Measurements from ENCODE around the gene ASCC1. TPM values are rescaled to one million over a fixed set of nuclear protein-coding genes. Genes with fewer than 3 reads are reported as not detected.

ASCC1 gene
- polyA plus RNA-seq, 1 donor (not counting 4 experiments of a cell fraction or from before 2014, with no cell fraction given): 32.9 TPM

- Histone ChIP-seq H3K4me3 (ENCODE audit: control insufficient read depth in 2 of 3, extremely low read depth in 1 of 3, insufficient read depth in 2 of 3, low read depth in 1 of 3, low read length in 3 of 3) (no peak overlapping the region), H3K9me3 (ENCODE audit: control insufficient read depth, low read depth, low read length) (no peaks in the 10 kb centered on the region), H3K4me1 (ENCODE audit: control insufficient read depth, extremely low read depth, insufficient read depth, low read length) (no peaks in the 10 kb centered on the region), H4K20me1 (ENCODE audit: control insufficient read depth, extremely low read depth, insufficient read depth, low read length) (no peaks in the 10 kb centered on the region), H3K9ac (ENCODE audit: control insufficient read depth, extremely low read depth, insufficient read depth, low read length) (no peak overlapping the region), H3K36me3 (ENCODE audit: control insufficient read depth in 2 of 2, extremely low read depth in 1 of 2, insufficient read depth in 2 of 2, low read length in 2 of 2) (peaks cover 9 to 13% of the 10 kb centered on the region in 2 experiments), H3K27ac (ENCODE audit: control insufficient read depth, insufficient read depth, low read length) (no peak overlapping the region), H2AFZ (ENCODE audit: control insufficient read depth, low read length) (no peak overlapping the region), H3K79me2 (ENCODE audit: control insufficient read depth, insufficient read depth, low read length) (no peaks in the 10 kb centered on the region), H3K4me2 (ENCODE audit: control insufficient read depth, extremely low read depth, insufficient read depth, low read depth, low read length) (no peak overlapping the region), H3K9me1 (ENCODE audit: control insufficient read depth, extremely low read depth, insufficient read depth, low read length) (no peaks in the 10 kb centered on the region), H3K27me3 (ENCODE audit: control insufficient read depth, extremely low read depth, insufficient read depth, low read length) (no peaks in the 10 kb centered on the region)
- dilution Hi-C loops (cut with MboI; ENCODE audit: extremely low pct_ligation_motif_present, low sequenced_read_pairs): no loop called here
- FAIRE-seq (no peak), DNase-seq (ENCODE audit: low read depth, low spot score) (no peak)
- no peak for TF ChIP-seq CTCF (optimal IDR thresholded peaks at IDR 0.05 in 1 of 3, IDR thresholded peaks at IDR 0.05 in 1 of 3, conservative IDR thresholded peaks at IDR 0.05 in 1 of 3; ENCODE audit: extremely low read depth in 1 of 3, insufficient read depth in 2 of 3, low read length in 3 of 3)
- no peak for TF ChIP-seq EZH2 (IDR thresholded peaks at IDR 0.05; ENCODE audit: low read length)
Measured at GRCh38 chr10:72234560-72235095, 18.6 kb upstream of the ASCC1 start.

- H3K4me2 ChIP-seq (ENCODE audit: control insufficient read depth, extremely low read depth, insufficient read depth, low read depth, low read length): no peak overlapping the region
- peaks cover 3% of the 10 kb centered on the region for H3K79me2 ChIP-seq (ENCODE audit: control insufficient read depth, insufficient read depth, low read length)
- no peak for FAIRE-seq
- no peaks in the 10 kb centered on the region for H3K9me3 ChIP-seq (ENCODE audit: control insufficient read depth, low read depth, low read length)
- no peak for DNase-seq (ENCODE audit: low read depth, low spot score)
- no peak overlapping the region for H3K9ac ChIP-seq (ENCODE audit: control insufficient read depth, extremely low read depth, insufficient read depth, low read length)
- H3K4me3 ChIP-seq (ENCODE audit: control insufficient read depth in 2 of 3, extremely low read depth in 1 of 3, insufficient read depth in 2 of 3, low read depth in 1 of 3, low read length in 3 of 3): no peak overlapping the region
- TF ChIP-seq CTCF (optimal IDR thresholded peaks at IDR 0.05 in 1 of 3, IDR thresholded peaks at IDR 0.05 in 1 of 3, conservative IDR thresholded peaks at IDR 0.05 in 1 of 3; ENCODE audit: extremely low read depth in 1 of 3, insufficient read depth in 2 of 3, low read length in 3 of 3): no peak
- no peak for TF ChIP-seq EZH2 (IDR thresholded peaks at IDR 0.05; ENCODE audit: low read length)
- H3K4me1 ChIP-seq (ENCODE audit: control insufficient read depth, extremely low read depth, insufficient read depth, low read length): no peaks in the 10 kb centered on the region
- H3K27me3 ChIP-seq (ENCODE audit: control insufficient read depth, extremely low read depth, insufficient read depth, low read length): no peaks in the 10 kb centered on the region
- no peaks in the 10 kb centered on the region for H3K9me1 ChIP-seq (ENCODE audit: control insufficient read depth, extremely low read depth, insufficient read depth, low read length)
- H3K27ac ChIP-seq (ENCODE audit: control insufficient read depth, insufficient read depth, low read length): no peak overlapping the region
- no peak overlapping the region for H2AFZ ChIP-seq (ENCODE audit: control insufficient read depth, low read length)
- dilution Hi-C loops (cut with MboI; ENCODE audit: extremely low pct_ligation_motif_present, low sequenced_read_pairs): no loop called here
- peaks cover 9 to 13% of the 10 kb centered on the region in 2 experiments for H3K36me3 ChIP-seq (ENCODE audit: control insufficient read depth in 2 of 2, extremely low read depth in 1 of 2, insufficient read depth in 2 of 2, low read length in 2 of 2)
- no peaks in the 10 kb centered on the region for H4K20me1 ChIP-seq (ENCODE audit: control insufficient read depth, extremely low read depth, insufficient read depth, low read length)
Measured at GRCh38 chr10:72233621-72234020, 17.5 kb upstream of the ASCC1 start.

Data from keratinocyte (primary cell).